Measurements from ENCODE around the gene SLC7A14. TPM values are rescaled to one million over a fixed set of nuclear protein-coding genes. Genes with fewer than 3 reads are reported as not detected.

SLC7A14 gene
- total and polyA plus RNA-seq, 2 of the 13 experiments (the other 11 are each of a cell fraction or from before 2014, with no cell fraction given): not detected

DNA sequence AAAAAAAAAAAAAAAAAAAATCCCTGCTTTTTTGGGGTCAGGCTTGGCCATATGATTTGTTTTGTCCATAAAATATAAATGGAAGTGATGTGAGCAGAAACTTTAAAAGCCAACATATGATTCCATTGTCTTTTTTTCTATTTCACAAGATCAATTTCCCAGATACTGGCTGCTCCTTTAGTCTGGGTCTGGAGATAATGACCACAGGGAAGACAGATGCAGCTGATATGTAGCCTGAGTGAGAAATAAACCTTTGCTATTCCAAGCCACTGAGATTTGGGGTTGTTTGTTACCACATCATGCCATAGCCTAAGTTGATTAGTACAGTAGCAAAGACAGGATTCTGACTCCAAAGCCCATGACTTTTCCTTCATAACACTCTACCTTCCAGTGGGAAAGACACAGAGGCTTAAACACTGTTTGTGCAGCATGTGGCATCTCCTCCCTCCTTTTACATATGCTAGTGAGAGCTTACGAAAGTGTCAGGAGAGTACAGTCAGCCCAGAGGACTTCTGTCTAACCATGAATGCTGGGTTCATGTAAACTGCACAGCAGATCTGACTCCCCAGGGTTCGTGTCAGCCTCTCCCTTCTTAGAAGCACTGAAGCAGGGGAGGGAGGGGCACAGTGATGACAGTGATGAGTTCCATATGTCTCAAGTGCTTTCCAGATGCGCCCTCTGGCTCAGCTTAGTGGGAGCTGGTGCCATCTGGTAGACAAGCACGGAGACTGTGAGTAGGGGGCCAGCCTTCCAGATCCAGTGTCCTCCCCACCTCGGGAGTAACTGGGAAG is 36.7 kb upstream of the SLC7A14 start:
- Histone ChIP-seq H3K36me3 (replicated peaks in 1 of 2; ENCODE audit: control insufficient read depth in 1 of 2, insufficient read depth in 2 of 2, low read length in 2 of 2) (no peaks in the 10 kb centered on the region), H3K9me3 (ENCODE audit: low read length) (no peaks in the 10 kb centered on the region), H3K27ac (ENCODE audit: extremely low read length, insufficient read depth, low read length) (no peak overlapping the region), H3K79me2 (ENCODE audit: insufficient read depth, low read length) (no peaks in the 10 kb centered on the region), H3K4me2 (ENCODE audit: low read depth, low read length) (no peak overlapping the region), H4K20me1 (ENCODE audit: insufficient read depth, low read length) (no peaks in the 10 kb centered on the region), H3K4me3 (replicated peaks in 1 of 3; ENCODE audit: insufficient read depth in 1 of 3, low read depth in 2 of 3, low read length in 3 of 3) (no peak overlapping the region), H3K4me1 (ENCODE audit: insufficient read depth, low read length) (no peaks in the 10 kb centered on the region), H3K27me3 (ENCODE audit: control insufficient read depth in 1 of 2, insufficient read depth in 2 of 2, low read length in 2 of 2) (no peaks in the 10 kb centered on the region), H3K9ac (ENCODE audit: insufficient read depth, low read depth, low read length) (no peak overlapping the region), H2AFZ (ENCODE audit: low read length) (no peak overlapping the region)
- DNase-seq (ENCODE audit: low spot score) (no peak), FAIRE-seq (no peak), ATAC-seq (no peak)
- TF ChIP-seq SCMH1 (CRISPR knock-in tag; IDR thresholded peaks at IDR 0.05; ENCODE audit: borderline replicate concordance): no peak
- no peak for TF ChIP-seq KLF13 (CRISPR knock-in tag; IDR thresholded peaks at IDR 0.05)
- 36% methylated on average over 5 of the region's 5 CpGs for WGBS (ENCODE audit: low lambda C conversion rate)
- CTCF ChIA-PET (ENCODE audit: low intra/inter-chr PET ratio, low total read pairs): no interaction called here
- POLR2A ChIA-PET: no interaction called here
- in situ Hi-C loops (cut with HindIII; ENCODE audit: extremely low pct_ligation_motif_present, low pct_unique_long_range_greater_than_20kb): no loop called here
- intact Hi-C loops (cut with micrococcal nuclease; ENCODE audit: unreplicated experiment): no loop called here
- BruUV-seq (replicated peaks): no TSS peak

DNA sequence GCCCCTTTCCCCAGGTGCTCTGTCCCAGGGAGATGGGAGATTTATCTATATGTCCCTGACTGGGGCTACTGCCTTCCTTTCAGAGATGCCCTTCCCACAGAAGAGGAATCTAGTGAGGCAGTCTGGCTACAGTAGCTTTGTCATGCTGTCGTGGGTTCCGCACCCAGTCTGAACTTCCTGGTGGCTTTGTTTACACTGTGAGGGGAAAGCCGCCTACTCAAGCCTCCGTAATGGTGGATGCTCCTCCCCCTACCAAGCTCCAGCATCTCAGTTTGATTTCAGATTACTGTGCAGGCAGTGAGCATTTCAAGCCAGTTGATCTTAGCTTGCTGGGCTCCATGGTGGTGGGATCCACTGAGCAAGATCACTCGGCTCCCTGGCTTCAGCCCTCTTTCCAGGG is 35.4 kb upstream of the SLC7A14 start:
- WGBS (ENCODE audit: low lambda C conversion rate): 38% methylated on average over 3 of the region's 5 CpGs

More for the DNA sequence above, 35.4 kb upstream of the SLC7A14 start:
- H3K9me3 ChIP-seq (ENCODE audit: low read length): no peaks in the 10 kb centered on the region
- in situ Hi-C loops (cut with HindIII; ENCODE audit: extremely low pct_ligation_motif_present, low pct_unique_long_range_greater_than_20kb): no loop called here
- intact Hi-C loops (cut with micrococcal nuclease; ENCODE audit: unreplicated experiment): no loop called here
- BruUV-seq (replicated peaks): no TSS peak
- no peaks in the 10 kb centered on the region for H4K20me1 ChIP-seq (ENCODE audit: insufficient read depth, low read length)
- ATAC-seq: no peak
- H3K4me1 ChIP-seq (ENCODE audit: insufficient read depth, low read length): no peaks in the 10 kb centered on the region
- no peaks in the 10 kb centered on the region for H3K79me2 ChIP-seq (ENCODE audit: insufficient read depth, low read length)
- FAIRE-seq: no peak
- H3K27me3 ChIP-seq (ENCODE audit: control insufficient read depth in 1 of 2, insufficient read depth in 2 of 2, low read length in 2 of 2): no peaks in the 10 kb centered on the region
- no peak overlapping the region for H2AFZ ChIP-seq (ENCODE audit: low read length)
- ChIA-PET CTCF (ENCODE audit: low intra/inter-chr PET ratio, low total read pairs) (no interaction called here), POLR2A (no interaction called here)
- H3K36me3 ChIP-seq (replicated peaks in 1 of 2; ENCODE audit: control insufficient read depth in 1 of 2, insufficient read depth in 2 of 2, low read length in 2 of 2): no peaks in the 10 kb centered on the region
- no peak overlapping the region for H3K27ac ChIP-seq (ENCODE audit: extremely low read length, insufficient read depth, low read length)
- H3K4me2 ChIP-seq (ENCODE audit: low read depth, low read length): no peak overlapping the region
- TF ChIP-seq FOXA1 (IDR thresholded peaks at IDR 0.05): no peak
- 0 out of 2 replicates have a peak, but pooled peaks have one; percentile 10 for TF ChIP-seq FOXA1 (CRISPR knock-in tag; IDR thresholded peaks at IDR 0.05)
- TF ChIP-seq HDAC2 (CRISPR knock-in tag; IDR thresholded peaks at IDR 0.05): no peak
- H3K4me3 ChIP-seq (replicated peaks in 1 of 3; ENCODE audit: insufficient read depth in 1 of 3, low read depth in 2 of 3, low read length in 3 of 3): no peak overlapping the region
- no peak overlapping the region for H3K9ac ChIP-seq (ENCODE audit: insufficient read depth, low read depth, low read length)
- no peak for DNase-seq (ENCODE audit: low spot score)
